Stimulated activated CD8-positive, alpha-beta memory T cell treated with anti-CD3 and anti-CD28 coated beads, Interleukin-12 subunit alpha, Interleukin-12 subunit beta, amount 100 ng/mL, for 1 hour (primary cell): ENCODE measurements around the gene PIK3R5.

ENCODE experiments used
- DNase-seq: peaks from one replicate; pipeline ENCODE4 v3.0.0-alpha.2; 2020; ENCODE audit warnings: low read depth

PIK3R5 gene

DNA sequence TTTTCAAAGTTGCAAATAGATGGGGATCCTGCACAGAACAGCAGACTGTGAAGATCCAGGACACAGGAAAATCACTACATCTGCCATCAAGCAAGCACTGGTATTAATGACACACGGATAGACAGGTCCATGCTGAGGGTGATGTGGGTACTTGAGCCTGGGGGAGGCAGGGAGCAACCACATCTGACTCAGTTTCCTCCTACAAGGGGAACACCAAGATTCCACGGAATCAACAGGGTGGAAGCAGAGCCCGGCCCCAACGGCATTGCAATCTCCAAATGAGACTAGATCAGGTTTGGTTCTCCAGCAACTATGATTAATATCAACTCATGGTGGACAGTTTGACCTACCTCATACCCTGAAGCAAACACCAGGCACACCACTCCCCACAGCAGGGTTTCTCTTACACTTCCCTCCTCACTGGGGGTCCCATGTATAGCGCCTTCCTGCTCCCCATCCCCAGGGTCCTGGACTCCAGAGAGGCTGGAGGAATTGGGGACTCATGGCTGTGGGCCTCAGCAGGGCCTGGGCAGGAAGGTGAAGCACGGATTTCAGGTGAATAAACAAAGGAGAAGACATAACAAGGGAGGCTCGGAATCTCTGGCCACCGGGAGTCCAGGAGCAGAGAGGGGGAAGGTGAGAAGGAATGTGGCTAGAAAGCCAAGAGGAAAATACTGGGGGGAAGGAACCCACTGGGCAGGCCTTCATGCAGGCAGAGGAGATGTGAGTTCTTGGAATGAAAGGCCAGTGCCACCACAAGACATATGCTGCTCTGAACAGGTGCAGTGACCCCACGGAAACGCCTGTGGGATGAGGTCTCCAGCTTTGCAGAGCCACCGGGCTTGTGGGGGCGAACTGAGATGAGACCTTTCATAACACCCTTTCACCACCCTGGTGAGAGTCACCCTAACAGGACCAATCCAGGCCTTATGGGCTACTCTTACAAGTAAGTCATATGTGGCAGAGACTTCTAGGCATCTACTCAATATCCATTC is 68.6 kb downstream of the PIK3R5 start:
- no peak for DNase-seq

DNA sequence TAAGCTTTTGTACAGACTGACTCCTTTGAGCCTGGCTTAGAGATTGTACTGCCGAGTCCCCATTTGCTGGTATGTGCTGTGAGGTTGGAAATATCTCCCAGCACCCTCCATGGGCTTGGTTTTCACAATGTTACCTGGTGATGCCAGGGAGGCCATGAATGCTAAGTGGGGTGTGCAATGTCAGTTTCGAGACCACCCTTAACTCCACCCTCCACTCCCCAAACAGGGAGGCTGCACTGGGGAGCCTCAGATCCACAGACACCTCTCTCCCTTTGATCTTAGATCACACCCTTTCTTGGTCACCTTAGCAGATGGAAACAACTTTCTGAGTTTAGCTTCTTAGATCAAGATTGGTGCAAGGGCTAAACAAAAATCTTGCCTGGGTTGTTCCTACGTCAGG is 69.4 kb downstream of the PIK3R5 start:
- no peak for DNase-seq

DNA sequence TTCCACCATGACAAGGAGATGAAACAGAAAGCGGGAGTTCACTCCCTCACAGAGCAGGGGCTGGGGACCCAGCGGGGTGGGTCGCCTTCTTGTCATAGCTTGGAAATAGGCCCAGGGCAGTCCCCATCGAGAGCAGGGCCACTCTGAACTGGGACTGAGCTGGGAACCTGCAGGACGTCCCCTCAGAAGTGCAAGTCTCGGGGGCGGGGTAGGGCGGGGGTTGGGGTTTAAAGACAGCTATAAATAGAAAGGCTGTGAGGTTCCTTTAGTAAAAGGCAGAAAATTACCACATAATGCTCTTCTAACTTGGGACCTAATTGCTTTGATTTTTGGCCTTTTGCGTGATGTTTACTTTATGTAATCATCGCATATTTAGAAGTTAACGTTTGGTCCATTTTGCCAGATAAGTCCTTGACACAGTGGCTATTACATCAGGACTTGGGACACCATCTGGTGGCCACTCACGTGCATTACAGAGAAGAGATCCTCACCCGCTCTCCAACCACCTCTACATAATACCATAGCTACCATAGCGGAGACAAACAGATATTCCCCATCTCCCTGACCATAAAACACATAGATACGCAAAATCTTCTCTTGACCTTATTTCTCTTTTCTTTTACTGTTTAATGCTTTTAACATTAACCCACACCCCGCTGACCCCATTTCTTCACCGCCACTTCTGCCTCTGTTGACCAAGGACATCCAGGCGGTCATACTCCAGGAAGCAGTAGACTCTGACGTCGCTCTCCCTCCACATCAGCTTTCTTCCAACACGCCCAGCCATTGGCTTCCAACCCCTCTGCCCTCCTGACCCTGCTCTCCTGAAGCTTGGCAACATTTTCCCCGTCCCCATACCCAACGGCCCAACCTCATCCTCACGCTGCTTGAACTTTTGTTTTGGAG is 70.6 kb downstream of the PIK3R5 start:
- peak; percentile 21 for DNase-seq

DNA sequence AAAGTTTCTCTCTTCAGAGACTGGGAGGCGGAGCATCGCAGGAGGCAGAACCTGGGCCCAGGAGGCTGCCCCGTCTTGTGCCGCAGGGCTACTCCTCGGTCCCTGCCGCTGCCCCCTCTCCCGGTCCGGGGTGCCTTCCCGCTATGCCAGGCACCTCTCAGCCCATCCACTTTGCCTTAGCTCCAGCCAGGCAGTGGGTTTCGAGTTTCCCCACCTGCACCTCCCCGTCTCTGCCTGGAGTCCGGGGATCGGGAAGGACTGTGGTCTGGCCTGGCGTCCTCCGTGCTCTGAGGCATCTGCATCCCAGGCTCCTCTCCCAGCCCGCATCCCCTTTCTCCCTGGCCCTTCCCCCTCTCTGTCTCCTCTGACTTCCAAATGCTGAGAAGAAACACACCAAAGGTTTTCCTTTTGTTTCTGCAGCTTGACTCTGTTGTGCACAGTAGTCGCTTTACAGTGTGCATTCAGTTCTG is 71.3 kb downstream of the PIK3R5 start:
- DNase-seq: no peak

DNA sequence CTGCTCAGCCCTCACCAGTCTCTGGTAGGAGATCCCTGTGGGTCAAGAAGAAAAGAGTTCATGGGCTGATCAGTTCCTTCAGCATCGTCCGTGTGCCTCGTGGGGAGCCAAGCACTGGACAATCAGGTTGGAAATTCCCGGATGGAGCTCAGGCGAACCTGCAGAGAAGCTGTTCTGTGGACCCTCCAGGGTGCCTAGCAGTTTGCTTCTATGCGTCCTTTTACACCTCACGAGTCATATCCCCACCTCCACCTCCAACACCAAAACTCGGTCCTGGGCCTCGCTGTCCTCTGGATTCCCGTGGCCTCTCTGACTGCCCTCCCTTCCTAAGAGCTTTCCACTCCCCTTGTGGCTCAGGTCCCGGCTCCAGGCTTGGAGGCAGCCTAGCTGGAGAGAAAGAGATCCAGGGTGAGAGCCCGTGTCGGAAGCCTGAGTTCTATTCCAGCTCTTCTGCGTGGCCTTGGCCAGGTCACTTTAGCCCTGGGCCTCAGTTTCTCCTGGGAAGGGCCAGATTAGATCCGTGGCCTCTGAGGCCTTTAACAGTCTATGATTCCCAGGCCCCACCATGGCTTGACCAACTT is 71.8 kb downstream of the PIK3R5 start:
- no peak for DNase-seq

DNA sequence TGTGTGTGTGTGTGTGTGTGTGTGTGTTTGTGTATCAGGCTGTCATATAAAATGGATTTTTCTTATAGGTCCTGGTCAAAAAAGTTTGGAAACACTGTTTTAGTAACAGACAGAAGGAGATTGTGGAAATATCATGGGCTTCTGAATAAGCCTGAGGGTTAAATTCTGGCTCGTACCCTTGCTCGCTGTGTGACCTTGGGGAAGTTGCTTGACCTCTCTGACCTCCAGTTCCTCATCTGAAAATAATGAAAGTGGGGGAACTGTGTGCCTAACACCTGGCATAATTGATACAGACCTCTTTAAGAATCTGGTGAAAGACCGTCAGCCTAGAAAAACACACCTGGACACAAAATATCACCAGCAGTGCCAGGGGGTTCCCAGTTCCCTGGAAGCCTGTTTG is 72.4 kb downstream of the PIK3R5 start:
- no peak for DNase-seq

DNA sequence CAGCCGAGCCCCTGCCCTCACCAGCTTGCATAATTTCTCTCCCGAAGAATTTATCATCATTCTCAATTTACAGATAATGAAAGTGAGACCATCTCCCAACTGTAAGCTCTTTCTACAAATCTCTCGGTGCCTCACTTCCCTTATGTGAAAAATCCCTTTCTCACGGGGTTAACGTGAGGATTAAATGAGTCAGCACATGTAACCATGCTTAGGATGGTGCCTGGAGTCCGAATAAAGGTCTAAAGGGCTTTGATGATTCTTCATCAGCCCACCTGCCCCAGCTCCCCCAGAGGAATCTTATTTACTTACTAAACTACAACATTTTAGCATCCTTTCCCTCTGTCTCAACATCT is 73.2 kb downstream of the PIK3R5 start:
- no peak for DNase-seq

DNA sequence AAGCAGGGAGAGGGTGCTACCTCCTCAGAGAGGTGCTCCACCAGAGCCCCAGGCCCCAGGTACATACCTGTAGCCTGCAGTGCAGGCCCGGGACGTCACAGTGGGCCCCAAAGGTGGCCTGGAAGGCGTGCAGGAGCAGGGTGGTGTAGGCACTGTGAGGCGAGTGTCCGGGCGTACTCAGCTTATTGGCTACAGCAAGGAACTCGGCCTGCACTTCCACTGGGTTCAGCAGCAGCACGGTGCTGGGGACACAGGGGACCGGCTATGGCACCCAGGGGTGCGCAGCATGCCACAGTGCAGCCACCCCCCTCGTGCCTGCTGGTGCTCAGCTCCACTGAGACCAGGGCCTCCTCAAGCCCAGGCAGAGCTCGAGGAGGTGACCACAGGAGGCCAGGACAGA is 74.8 kb downstream of the PIK3R5 start:
- no peak for DNase-seq

DNA sequence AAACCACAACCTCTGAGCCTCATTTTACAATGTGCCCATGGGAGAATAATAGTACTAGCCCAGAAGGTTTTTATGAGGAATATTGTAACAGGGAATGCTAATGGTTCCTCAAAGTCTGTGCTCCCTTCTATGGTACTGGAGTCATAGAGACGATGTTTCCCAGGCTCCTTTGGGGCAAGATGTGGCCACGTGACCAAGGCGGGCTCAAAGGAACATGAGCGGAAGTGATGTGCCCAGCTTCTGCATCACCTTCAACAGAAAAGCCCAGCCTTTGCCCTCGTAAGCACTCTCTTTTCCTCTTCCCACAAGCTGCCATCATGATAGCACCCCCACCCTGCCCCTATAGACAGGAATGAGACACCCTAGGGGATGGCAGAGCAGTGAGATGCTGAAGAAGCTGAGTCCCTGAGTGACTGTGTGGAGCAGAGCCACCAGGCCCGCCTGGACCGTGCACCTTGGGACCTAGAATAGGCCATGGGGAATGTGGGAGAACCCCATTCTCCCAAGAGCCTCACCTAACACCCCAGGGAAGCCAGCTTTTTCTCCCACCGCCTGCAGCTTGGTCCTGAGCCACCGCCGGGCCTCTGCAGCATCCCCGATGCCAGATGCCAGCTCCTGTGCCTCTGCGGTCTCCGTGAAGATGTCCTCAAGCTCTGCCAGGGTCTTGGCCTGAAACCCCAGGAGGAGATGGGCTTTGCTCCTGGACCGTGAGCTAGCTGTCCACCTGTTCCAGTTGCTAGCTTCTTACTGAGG is 75.9 kb downstream of the PIK3R5 start:
- no peak for DNase-seq

DNA sequence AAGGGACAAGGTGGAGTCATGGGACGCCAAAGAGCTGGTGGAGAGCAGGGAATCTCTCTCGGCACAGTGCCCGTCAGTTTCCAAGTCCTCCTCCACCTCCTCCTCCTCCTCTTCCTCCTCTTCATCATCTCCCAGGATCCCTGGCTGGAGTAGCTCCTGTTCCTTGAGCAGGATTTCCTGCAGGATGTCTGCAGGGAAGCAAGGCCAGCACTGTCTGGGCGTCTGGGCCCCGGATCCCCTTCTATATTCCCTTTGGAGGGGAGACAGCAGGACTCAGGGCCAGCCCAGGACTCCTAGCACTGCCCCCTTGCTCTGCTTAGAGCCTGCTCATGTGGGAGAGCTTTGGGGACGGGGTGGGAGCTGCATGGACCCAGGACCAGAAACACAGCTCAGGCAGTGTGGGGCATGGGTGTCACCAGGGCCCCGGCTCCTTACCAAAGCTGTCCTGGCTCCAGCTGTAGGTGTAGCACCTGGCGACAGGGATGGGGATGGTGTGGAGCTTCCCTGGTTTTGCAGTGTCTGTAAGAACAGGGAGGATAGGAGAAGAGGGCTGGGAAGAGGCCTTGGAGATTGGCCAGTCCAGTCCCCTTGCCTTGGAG is 76.7 kb downstream of the PIK3R5 start:
- no peak for DNase-seq

DNA sequence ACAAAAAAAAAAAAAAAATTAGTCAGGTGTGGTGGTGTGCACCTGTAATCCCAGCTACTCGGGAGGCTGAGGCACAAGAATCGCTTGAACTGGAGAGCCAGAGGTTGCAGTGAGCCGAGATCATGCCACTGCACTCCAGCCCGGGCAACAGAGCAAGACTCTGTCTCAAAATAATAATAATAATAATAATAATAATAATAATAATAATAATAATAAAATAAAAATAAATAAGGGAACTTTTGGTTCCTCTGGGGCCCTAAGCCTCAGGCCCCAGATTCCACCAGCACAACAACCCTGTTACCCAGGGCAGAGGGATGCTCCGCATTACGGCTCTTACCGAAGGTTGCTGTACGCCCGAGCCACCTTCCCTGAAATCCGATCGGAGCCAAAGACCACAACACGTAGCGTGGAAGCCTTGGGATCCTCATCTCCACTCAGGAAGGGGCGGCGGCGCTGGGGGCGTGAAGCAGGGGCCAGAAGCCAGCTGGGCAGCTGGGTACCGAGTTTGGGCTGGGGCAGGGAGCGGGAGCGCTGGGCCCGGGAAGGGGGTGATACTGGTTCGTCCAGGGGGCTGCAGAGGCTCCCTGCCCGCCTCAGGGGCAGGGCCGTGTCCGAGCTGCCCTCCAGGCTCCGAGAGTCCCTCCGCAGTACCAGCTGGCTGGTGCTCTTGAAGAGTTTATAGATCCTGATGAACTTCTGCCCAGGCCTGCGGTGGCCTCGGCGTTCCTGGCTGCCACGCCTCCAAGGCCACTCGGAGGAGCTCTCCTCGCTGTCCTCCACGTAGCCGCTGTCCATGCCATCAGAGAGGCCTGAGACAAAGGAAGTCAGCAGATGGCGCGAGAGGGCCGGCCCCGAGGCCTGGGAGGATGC is 77.4 kb downstream of the PIK3R5 start:
- no peak for DNase-seq

DNA sequence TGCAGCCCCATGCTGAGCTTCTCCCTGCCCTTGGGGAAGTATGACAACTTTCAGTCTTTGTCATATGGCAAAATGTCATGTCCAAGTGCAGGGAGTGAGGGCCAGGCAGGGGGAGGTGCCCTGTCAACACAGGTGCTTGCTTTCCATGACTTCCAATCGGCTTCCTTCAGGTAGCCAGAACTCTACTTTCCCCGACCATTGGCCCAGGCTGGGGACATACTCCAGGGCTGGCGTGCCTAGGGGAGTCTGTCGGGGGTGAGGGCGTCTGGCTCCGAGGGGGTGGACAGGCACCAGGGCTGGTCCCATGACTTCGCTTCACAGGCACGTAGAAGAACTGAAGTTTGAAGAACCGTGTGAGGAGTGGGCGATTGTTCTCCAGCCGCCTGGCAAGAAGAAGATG is 78.2 kb downstream of the PIK3R5 start:
- DNase-seq: no peak

DNA sequence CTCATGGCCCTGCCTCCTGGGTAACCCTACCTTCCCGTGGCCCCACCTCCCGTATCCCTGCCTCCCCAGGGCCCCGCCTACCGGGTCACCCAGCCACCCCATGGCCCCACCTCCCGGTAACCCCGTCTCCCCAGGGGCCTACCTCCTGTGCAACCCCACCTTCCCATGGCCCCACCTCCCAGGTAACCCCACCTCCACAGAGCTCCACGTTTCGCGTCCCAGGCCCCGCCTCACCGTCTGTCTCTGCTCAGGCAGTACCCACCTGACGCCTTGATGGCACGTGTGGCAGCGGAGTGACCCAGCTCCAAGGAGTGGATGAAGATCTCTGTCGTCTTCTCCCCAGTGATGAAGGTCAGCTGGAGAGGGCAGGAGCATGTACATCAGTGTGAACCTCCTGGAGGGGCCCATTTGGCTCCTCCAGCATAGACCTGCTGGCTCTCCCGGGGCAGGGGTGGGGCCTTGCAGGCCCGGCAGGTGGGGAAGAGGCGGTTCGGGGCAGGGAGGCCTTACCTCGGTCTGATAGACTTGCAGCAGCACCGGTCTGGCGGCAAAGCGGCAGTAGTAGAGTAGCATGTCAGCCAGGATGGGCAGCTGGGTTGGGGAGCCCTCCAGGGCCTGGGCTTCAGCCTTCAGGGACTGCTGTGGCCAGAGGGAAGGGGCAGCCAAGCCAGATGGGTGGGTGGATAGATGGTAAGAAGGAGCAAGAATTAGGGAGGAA is 79.4 kb downstream of the PIK3R5 start:
- no peak for DNase-seq

DNA sequence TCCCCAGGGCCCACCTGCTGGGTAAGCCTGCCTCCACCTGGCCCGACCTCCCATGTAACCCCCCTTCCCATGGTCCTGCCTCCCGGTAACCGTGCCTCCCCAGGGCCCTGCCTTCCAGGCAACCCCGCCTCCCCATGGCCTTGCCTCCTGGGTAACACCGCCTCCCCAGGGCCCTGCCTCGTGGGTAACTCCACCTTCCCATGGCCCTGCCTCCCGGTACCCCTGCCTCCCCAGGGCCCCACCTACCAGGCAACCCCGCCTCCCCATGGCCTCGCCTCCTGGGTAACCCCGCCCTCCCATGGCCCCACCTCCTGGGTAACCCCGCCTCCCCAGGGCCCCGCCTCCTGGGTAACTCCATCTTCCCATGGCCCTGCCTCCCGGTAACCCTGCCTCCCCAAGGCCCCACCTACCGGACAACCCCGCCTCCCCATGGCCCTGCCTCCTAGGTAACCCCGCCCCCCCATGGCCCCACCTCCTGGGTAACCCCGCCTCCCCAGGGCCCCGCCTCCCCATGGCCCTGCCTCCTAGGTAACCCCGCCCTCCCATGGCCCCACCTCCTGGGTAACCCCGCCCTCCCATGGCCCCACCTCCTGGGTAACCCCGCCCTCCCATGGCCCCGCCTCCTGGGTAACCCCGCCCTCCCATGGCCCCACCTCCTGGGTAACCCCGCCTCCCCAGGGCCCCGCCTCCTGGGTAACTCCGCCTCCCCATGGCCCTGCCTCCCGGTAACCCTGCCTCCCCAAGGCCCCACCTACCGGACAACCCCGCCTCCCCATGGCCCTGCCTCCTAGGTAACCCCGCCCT is 80.1 kb downstream of the PIK3R5 start:
- peak; percentile 32 for DNase-seq

DNA sequence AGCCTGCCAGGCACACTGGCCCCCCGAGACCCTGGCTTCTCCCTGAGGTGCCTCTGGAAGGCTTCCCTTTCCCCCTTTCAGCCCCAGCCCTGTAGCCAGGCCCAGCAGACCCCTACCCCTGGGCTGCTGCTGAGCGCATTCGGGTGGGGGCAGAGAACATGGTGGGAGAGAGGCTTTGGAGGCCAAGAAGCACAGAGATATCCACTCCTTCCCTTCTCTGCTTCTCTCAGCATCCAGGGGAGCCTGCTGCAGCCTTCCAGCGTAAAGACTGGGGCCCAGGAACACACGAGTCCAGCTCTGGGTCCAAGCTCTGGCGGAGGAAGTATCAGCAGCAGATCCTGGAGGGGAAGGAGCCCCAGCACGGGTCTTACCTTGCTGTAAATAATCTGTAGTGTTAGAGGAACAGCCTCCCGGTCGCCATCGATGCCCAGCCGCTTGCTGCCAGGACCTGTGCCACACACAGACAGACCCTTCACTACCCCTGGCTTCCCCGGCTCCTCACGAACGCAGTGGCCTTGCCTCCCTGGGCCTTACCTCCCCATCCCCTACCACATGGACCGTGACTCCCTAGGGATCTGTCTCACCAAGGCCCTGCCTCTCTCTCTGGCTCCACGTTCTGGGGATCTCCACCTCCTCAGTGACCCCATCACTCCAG is 81.0 kb downstream of the PIK3R5 start:
- DNase-seq: no peak

DNA sequence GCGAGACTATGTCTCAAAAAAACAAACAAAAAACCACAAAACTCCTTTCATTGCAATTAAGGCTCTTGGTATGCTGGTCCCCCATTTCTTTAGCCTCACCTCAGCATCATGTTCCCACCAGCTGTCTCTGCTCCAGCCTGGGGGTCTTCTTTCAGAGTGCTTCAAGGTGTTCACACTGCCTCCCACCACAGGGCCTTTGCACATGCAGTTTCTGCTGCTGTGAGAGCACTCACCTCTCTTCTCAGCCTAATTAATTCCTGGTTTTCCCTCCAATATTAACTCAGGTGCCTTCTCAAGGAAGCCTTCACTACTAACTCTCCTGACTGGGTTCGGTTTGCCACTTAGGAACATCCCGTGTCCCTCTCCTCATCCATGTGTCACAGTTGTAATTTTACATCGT is 82.2 kb downstream of the PIK3R5 start:
- no peak for DNase-seq

DNA sequence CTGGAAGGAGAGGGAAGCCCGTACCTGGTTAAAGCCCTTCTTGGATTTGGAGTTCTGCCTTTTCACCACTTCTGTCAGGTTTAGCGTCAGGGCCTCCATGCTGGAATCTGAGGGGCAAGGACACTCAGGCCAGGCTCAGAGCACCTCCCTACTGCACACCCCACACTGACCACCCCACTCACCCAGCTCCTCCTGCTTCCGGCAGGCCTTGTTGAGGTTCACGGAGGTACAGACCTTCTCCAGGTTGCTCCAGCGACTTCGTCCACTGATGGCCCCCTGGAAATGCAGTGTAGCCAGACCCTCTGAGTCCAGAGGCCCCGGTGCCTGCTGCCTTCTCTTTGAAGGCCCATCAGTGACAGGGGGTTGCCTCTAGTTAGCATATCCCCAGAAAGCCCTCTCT is 83.9 kb downstream of the PIK3R5 start:
- no peak for DNase-seq

DNA sequence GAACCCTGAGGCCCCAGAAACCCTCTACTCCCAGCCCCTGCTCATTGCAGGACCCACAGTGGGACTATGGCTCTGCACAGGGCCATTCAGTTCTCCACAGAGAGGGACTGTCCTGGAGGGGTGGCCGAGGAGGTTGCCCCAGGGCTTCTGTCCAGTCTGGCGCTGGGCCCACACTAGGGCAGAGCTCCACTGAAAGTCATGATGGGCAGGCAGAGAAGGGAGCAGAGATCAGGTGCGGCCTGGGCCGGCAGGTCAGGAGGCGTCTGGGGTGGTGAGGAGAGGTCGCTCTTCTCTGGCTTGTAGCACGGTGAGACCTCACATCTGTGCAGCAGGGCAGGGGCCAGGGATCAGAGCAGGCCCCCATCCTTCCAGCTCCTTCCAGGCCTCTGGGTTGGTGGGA is 85.0 kb downstream of the PIK3R5 start:
- DNase-seq: no peak
